GM19324 (cell line): ENCODE data around the gene SGPP1.
"Not testable (repeated sequence)": the region's sequence is repeated elsewhere in the genome, so short reads cannot be mapped to it uniquely, and the experiment has no call there.

ENCODE experiments used
- ATAC-seq: cut with Tn5 transposase; IDR thresholded peaks from one replicate; pipeline ENCODE4 v1.9.1; 2021; ENCODE audit warnings: mild to moderate bottlenecking, moderate library complexity; ENCODE audit not compliant: unreplicated experiment, low FRiP score

SGPP1 gene, protein sequence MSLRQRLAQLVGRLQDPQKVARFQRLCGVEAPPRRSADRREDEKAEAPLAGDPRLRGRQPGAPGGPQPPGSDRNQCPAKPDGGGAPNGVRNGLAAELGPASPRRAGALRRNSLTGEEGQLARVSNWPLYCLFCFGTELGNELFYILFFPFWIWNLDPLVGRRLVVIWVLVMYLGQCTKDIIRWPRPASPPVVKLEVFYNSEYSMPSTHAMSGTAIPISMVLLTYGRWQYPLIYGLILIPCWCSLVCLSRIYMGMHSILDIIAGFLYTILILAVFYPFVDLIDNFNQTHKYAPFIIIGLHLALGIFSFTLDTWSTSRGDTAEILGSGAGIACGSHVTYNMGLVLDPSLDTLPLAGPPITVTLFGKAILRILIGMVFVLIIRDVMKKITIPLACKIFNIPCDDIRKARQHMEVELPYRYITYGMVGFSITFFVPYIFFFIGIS

DNA sequence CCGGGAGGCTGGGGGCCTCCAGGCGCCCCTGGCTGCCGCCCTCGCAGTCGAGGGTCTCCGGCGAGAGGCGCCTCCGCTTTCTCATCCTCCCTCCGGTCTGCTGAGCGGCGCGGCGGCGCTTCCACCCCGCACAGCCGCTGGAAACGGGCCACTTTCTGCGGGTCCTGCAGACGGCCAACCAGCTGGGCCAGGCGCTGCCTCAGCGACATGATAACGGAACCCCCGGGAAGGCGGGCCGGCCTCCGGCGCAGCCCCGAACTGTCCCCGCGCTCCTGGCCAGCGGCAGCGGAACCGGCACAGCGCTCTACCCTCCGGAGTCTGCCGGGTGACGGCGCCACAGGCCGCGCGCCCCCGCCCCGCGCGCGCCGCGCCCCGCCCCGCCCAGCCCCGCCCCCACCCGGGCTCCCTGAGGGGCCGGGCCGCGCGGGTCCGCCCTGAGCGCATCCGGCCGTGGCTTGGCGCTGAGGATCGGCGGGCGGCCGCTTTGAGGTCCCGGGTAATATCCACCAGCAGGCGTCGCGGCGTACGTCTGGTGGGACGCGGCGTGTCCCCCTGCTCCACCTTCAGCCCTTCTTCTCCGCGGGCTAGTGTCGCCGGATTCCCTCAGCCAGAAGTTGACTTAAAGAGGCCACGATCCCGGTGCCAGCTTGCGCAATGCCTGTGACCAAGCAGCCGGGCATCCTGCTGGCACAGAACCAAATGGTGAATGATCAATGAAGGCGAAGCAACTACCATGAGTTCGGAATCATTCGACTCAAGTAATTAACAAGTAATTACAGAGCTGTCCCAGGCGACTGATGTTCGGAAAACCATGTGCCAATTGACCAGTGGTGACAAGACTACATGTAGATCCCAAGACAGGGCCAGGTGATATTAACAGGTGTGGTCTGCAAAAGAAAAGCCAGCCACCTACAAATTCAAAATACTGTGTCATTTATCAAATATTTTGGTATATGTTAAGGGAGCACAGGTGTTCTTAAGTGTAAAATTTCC lies at the start of gene SGPP1:
Gene SGPP1 (minus strand): TSS at position 330 of the 993 bp plus-strand sequence. CDS start 121 bp downstream, at position 209.
- ATAC-seq, result peak; percentile 86

DNA sequence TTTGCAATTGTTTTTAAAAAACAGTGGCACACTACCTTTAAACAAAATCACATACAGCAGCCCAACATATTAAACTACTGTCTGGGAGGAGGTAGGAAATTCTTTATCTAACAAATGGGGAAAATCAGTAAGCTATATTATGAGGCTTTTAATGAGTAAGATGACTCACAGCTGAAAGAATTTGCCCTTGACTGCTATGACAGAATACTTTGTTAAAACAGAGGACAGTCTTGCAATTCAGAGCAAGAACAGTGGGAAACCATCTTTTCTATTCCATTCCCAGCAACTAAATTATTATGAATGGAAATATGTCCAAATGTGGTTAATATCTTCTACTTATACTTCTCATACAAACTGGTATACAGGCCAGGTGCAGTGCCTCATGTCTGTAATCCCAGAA lies 49.2 kb upstream of the SGPP1 start:
- no peak for ATAC-seq

DNA sequence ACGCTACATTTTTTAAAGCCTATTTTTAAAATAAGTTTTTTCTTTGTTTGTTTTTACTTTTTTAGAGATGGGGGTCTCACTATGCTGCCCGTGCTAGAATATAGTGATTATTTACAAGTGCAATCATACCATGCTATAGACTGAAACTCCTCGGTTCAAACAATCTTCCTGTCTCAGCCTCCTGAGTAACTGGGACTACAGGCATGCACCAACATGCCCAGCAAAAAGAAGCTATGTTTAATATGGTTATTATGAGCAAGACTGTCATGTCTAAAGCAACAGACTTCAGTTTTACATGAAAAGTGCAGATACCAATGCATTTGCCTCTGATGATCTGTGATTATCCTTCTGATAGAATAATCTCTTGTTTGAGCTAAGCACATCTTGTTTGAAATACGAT lies 45.6 kb upstream of the SGPP1 start:
- ATAC-seq, result no peak

DNA sequence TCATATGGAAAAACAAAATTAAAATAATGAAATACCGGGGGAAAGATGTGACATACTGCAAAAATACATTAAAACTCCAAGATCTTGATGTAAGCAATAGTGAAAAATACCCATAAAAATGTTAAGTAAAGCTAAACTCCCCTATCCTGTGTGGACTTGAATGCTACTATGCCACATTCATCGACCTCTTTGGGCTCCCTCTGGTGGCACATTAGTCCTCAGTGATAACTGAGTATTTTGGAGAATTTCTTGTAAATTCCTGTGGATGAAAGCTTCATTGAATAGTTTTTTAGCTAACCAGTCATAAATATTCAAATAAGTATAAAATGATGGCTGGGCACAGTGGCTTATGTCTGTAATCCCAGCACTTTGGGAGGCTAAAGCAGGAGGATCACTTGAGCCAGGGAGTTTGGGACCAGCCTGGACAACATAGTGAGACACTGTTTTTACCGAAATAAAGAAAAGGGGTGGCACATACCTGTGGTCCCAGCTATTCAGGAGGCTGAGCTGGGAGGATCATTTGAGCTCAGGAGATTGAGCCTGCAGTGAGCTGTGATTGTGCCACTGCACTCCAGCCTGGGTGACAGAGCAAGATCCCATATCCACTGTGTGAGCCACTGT lies 42.4 kb upstream of the SGPP1 start:
- ATAC-seq, result no peak

DNA sequence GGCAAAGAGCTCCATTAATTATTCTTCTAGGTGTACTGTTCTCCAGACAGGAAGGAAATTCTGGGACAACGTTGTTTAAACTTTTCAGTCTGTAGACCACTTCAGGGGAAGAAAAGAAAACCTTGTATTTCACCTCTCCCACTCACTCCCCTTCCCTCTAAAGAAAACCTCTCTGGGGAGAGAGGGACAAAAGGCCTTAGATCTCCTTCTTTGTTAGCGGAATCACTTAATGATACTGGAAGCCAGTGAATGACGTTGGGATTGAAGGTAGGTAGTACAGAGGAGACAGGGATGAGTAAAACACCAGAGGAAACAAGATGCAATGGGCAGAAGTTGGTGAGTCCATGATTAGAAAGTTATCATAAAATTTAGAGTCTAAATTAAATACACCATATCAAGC lies 38.7 kb upstream of the SGPP1 start:
- ATAC-seq, result no peak

DNA sequence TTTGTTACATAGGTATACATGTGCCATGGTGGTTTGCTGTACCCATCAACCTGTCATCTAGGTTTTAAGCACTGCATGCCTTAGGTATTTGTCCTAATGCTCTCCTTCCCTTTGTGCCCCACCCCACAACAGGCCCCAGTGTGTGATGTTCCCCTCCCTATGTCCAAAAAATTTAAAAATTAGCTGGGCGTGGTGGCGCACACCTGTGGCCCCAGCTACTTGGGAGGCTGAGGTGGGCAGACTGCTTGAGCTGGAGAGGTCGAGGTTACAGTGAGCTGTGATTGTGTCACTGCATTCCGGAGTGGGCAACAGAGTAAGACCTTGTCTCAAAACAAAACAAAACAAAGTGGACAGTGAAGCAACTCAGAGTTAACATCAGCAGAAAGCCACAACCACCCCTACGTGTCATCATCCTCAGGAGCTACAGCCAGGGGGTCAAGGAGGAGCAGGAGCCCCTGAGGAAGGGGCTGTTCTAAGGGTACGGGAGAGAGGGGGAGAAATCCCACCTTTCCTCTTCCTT lies 36.8 kb upstream of the SGPP1 start:
- no peak for ATAC-seq

DNA sequence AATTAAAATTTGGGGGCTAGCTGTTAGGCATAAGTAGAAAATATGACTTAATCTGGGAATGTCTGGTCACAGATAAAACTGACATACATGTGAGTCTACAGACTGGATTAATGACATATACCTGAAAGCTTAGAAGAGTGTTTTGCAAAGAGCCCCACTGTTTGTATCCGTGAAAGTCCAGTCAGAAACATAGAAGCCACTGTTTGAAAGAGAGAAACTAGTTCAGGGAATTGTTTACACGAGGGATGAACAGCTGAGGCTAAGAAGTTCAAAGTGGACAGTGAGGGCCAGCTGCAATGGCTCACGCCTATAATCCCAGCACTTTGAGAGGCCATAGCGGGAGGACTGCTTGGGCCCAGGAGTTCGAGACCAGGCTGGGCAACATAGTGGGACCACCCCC lies 36.2 kb upstream of the SGPP1 start:
- ATAC-seq, result no peak

DNA sequence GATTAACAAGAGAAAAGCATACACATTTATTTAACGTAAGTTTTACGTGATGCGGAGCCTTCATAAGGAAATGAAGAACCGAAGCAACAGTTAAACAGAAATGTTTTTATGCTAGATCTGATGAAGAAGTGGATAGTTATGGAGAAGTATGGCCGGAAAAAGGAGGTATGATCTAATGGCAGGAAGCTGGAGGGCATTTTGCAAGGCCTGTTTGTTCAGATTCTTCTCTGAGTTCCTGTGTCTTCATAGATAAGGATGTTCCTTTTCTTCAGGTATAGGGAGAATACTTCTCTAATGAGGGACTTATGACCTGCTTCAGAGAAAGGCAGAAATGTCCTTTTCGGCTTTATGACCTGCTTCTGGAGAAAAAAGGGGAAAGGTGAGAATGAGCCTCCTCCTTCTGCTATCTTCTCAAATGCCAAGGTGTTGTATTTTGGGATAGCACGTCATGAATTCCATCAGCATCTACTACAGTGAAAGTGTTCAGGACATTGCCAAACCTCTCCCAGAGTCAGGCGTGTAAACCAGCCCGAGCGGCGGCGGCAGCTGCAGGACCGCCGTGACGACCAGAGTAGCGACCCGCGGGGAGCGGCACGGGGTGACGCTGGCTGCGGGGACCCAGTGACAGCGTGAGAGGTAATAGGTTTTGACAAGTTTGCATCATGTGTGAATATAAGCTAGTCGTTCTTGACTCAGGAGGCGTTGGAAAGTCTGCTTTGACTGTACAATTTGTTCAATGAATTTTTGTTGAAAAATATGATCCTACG lies 33.7 kb upstream of the SGPP1 start:
- no peak for ATAC-seq

DNA sequence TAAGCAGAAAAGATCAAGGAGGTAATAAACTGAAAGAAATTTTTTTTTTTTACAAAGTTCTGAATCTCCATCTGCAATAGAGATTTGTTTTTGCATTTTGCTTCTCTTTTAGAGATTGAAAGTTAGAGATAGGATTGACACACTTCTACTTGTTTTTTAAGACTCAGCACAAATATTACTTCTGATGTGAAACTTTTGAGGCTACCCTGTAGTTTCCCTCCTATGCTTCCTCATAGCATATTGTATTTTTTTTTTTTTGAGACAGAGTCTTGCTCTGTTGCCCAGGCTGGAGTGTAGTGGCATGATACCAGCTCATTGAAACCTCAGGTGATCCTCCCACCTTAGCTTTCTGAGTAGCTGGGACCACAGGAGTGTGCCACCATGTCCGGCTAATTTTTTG lies 32.1 kb upstream of the SGPP1 start:
- no peak for ATAC-seq

DNA sequence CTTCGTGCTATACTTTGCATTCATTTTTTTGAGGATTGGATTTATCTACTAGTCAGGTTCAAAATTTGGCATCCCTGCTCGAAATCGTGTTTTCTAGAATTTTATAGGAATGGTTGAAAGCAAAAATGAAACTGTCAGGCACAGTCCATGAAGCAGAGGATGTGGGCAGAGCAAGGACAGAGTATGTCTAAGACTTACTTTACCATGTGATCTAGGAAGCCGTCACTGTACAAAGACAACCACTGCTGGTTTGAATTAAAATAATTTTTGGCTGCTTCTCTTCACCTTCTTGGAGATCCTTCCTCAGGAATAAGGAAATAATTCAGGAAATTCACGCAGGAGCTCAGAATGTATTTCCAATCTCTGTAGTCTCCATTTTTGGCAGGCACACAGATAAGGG lies 31.6 kb upstream of the SGPP1 start:
- ATAC-seq, result peak; percentile 54

DNA sequence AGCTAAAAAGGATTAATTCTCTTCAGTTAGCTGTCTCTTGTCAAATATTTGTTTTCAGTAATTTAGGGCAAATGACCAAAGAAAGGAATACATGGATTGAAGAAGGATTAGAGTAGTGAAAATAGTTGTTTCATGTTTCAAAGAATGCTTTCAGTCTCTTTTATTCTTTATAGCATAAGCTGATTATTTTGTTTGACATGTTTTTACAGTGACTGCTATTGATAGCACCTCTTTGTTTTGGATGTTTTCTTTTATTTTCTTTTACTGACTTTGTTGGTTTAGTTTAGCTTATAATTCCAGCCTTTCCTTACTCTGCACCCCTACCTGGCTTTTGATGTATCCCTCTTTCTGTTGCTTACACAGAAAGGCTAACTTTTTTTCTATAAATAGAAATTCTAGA lies 29.3 kb upstream of the SGPP1 start:
- no peak for ATAC-seq

DNA sequence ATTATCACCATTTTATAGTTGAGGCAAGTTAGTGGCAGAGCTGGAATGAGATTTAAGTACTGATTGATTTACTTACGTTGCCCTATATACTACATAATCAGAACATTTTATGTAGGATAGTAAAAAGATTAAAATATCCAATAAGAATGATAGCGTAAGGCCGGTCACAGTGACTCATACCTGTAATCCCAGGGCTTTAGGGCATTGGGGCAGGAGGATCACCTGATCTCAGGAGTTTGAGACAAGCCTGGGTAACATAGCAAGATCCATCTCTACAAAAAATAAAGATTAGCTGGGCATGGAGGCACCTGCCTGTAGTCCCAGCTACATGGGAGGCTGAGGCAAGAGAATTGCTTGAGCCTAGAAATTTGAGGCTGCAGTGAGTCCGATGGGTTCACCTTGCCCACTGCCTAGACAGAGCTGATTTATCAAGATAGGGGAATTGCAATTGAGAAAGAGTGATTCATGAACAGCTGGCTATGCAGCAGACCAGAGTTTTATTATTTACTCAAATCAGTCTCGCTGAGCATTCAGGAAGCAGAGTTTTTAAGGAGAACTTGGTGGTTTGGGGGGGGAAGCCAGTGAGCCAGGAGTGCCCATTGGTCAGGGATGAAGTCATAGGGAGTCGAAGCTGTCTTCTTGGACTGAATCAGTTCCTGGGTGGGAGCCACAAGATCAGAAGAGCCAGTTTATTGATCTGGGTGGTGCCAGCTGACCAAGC lies 24.7 kb upstream of the SGPP1 start:
- ATAC-seq, result no peak

DNA sequence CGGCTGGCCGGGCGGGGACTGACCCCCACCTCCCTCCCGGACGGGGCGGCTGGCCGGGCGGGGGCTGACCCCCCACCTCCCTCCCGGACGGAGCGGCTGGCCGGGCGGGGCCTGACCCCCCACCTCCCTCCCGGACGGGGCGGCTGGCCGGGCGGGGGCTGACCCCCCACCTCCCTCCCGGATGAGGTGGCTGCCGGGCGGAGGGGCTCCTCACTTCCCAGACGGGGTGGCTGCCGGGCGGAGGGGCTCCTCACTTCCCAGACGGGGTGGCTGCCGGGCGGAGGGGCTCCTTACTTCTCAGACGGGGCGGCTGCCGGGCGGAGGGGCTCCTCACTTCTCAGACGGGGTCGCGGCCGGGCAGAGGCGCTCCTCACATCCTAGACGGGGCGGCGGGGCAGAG lies 23.2 kb upstream of the SGPP1 start:
- not testable (repeated sequence) for ATAC-seq

DNA sequence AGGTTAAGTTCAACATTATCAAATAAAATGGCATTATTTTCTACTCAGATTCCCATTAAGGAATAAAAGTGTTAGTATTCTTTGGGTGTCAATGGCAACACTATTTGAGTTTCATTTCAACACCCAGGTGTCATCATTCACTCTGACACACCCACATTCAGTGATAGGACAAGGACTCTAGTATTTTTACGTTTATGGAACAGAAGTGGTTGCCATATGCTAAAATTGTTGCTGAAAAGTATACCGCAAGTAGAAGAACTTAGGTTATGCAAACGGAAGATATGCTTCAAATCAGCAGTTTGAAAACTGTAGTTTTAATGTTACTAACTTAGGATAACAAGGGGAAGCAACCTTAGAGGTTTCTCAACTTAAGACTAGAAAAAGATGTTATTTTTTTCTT lies 20.0 kb upstream of the SGPP1 start:
- no peak for ATAC-seq

DNA sequence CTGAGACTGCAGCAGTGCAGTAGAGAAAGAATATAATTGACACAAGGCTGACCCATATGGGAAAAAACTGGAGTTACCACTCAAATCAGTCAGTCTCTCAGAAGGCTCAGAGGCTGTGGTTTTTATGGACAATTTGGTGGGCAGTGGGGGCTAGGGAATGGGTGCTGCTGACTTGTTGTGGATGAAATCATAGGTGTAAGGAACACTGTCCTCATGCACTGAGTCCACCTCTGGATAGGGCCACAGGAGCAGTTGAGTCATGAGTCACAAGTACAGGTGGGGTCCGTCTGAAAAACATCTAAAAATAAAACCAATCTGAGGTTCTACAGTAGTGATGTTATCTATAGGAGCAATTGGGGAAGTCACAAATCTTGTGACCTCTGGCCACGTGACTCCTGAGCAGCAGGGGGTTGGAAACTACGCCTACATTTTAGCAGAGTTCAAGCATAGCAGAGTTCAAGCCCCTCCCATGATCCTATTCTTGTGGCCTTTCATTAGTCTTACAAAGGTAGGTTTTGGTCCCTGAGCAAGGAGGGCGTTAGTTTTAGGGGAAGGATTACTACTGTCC lies 18.1 kb upstream of the SGPP1 start:
- peak; percentile 65 for ATAC-seq

DNA sequence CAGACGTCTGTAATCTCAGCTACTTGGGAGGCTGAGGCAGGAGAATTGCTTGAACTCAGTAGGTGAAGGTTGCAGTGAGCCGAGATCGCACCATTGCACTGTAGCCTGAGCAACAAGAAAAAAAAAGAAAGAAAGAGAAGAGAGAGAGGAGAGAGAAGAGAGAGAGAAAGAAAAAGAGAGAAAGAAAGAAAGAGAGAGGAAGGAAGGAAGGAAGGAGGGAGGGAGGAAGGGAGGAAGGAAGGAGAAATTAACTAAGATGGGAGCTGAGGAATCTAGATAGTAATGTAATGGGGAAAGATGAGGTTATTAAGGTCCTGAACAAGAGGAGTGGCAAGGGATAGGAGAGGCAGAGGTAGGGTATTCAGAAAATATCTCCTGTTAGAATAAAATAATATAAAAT lies 17.4 kb upstream of the SGPP1 start:
- no peak for ATAC-seq

DNA sequence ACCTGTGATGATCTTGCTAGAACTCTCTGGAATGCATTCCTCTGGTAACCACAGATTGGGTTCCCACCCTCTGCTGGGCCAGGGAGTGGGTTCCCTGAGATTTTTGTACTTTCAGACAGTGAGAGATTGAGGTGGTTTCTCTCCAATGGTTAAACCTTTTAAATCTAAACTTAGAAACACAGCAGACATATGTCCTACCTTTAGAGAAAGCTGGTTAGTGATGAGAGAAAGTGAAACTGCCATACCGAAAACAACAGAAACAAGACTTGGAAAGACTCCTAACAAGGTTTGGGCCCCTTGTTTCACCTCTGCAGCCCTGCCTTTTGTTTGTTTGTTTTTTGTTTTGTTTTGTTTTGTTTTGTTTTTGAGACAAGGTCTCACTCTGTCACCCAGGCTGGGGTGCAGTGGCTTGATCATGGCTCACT lies 9.7 kb upstream of the SGPP1 start:
- peak; percentile 84 for ATAC-seq

DNA sequence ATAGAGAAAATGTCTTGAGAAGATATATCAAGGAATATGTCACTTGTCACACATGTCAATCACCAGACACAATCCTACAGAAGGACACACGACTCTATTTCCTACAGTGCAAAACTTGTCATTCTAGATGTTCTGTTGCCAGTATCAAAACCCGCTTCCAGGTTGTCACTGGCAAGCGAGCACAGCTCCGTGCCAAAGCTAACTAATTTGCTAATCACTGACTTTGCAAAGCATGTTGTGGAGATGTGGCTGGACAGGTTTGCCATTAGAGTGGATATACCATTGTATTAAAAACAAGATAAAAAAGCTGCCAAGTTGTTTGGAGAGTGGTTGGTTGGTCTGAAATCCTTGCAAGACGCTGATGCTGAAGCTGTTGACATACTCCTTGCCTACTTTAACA lies 7.9 kb upstream of the SGPP1 start:
- no peak for ATAC-seq

DNA sequence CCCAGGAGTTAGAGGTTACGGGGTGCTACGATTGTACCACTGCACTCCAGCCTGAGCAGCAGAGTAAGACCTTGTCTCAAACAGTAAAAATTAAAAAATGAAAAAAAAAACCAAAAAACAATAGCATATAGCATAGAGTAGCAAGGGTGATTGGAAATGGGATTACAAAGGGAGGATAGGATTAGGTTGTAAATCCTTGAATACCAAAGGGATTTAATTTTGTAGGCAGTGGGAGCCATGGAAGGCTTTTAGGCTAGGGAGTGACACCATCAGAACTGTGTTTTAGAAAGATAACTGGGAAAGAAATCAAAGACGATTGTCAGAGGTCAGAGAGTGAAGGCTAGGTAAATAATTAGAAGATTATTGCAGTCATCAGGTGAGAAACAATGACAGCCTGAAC lies 2.8 kb upstream of the SGPP1 start:
- ATAC-seq, result no peak
